NB4 (cell line): Measurements from ENCODE around the gene RAB8A.

ENCODE experiments used
- POLR2A ChIP-seq: IDR thresholded peaks from 2 replicates; pipeline ENCODE4 v1.6.1; 2011; ENCODE audit warnings: mild to moderate bottlenecking; ENCODE audit not compliant: insufficient read length; ENCODE audit errors: extremely low read depth
- TF ChIP-seq, protein P1 (sequence below): IDR thresholded peaks from one replicate; pipeline ENCODE4 v1.5.1; 2012; ENCODE audit warnings: low read depth, low read length

DNA sequence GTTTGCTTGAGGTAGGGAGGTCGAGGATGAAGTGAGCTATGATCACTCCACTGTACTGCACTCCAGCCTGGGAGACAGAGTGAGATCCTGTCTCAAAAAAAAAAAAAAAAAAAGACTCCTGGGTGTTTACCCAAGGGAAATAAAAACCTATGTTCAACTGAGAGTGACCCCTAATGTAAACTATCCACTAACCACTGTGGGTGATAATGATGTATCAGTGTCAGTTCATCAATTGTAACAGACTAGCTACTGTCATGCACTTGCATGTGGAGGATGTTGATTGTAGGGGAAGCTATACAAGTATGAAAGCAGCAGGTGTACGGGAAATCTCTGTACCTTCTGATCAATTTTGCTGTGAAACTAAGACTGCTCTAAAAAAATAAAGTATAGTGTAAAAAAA lies 64.3 kb downstream of the RAB8A start:
- no peak for TF ChIP-seq POLR2A
- TF ChIP-seq, protein P1, sequence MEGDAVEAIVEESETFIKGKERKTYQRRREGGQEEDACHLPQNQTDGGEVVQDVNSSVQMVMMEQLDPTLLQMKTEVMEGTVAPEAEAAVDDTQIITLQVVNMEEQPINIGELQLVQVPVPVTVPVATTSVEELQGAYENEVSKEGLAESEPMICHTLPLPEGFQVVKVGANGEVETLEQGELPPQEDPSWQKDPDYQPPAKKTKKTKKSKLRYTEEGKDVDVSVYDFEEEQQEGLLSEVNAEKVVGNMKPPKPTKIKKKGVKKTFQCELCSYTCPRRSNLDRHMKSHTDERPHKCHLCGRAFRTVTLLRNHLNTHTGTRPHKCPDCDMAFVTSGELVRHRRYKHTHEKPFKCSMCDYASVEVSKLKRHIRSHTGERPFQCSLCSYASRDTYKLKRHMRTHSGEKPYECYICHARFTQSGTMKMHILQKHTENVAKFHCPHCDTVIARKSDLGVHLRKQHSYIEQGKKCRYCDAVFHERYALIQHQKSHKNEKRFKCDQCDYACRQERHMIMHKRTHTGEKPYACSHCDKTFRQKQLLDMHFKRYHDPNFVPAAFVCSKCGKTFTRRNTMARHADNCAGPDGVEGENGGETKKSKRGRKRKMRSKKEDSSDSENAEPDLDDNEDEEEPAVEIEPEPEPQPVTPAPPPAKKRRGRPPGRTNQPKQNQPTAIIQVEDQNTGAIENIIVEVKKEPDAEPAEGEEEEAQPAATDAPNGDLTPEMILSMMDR: no peak
